Keratinocyte (primary cell): ENCODE results near the gene MCM10. TPM values are rescaled to one million over a fixed set of nuclear protein-coding genes. Genes with fewer than 3 reads are reported as not detected.

Experiments
- DNase-seq: peaks from one replicate; pipeline ENCODE4 v3.0.0-alpha.2; 2011; ENCODE audit warnings: low read depth, missing footprints, low spot score
- FAIRE-seq: peaks from 2 replicates; lab custom pipeline; 2011; peaks lifted over from hg19 to GRCh38; lab: Jason Lieb, UNC
- H2AFZ ChIP-seq: 2 replicates; pipeline ENCODE4 v1.6.0; 2012; ENCODE audit warnings: low read length, control low read depth, inconsistent platforms; ENCODE audit not compliant: control insufficient read depth
- H3K27ac ChIP-seq: 2 replicates; pipeline ENCODE4 v1.5.1; 2011; ENCODE audit warnings: low read length; ENCODE audit not compliant: control insufficient read depth, insufficient read depth
- H3K27me3 ChIP-seq: 3 replicates; pipeline ENCODE4 v1.6.0; 2011; ENCODE audit warnings: low read length; ENCODE audit not compliant: control insufficient read depth, insufficient read depth; ENCODE audit errors: extremely low read depth
- H3K36me3 ChIP-seq, 2 experiments: 2 replicates in 1 of 2; 3 replicates in 1 of 2; pipeline ENCODE4 v1.5.1; 2011; ENCODE audit warnings: low read length in 2 of 2, mild to moderate bottlenecking in 1 of 2; ENCODE audit not compliant: control insufficient read depth in 2 of 2, insufficient read depth in 2 of 2; ENCODE audit errors: extremely low read depth in 1 of 2
- H3K4me1 ChIP-seq: 3 replicates; pipeline ENCODE4 v1.5.1; 2011; ENCODE audit warnings: low read length; ENCODE audit not compliant: control insufficient read depth, insufficient read depth; ENCODE audit errors: extremely low read depth
- H3K4me2 ChIP-seq: 3 replicates; pipeline ENCODE4 v1.6.0; 2011; ENCODE audit warnings: low read depth, low read length; ENCODE audit not compliant: control insufficient read depth, insufficient read depth; ENCODE audit errors: extremely low read depth
- H3K4me3 ChIP-seq, 3 experiments: fragments of 200-600 bp in 1 of 3; sonication (generic) in 1 of 3; 2 replicates in 2 of 3; 3 replicates in 1 of 3; pipeline ENCODE4 v1.5.1; 2011 to 2016; ENCODE audit warnings: low read length in 3 of 3, mild to moderate bottlenecking in 3 of 3, control low read depth in 2 of 3, inconsistent platforms in 1 of 3, low read depth in 1 of 3, mixed read lengths in 1 of 3, mixed run types in 1 of 3, moderate library complexity in 1 of 3; ENCODE audit not compliant: control insufficient read depth in 2 of 3, insufficient read depth in 2 of 3; ENCODE audit errors: extremely low read depth in 1 of 3
- H3K79me2 ChIP-seq: 2 replicates; pipeline ENCODE4 v1.6.0; 2012; ENCODE audit warnings: low read length; ENCODE audit not compliant: control insufficient read depth, insufficient read depth
- H3K9ac ChIP-seq: 3 replicates; pipeline ENCODE4 v1.6.0; 2011; ENCODE audit warnings: low read length; ENCODE audit not compliant: control insufficient read depth, insufficient read depth; ENCODE audit errors: extremely low read depth
- H3K9me1 ChIP-seq: 3 replicates; pipeline ENCODE4 v1.6.0; 2011; ENCODE audit warnings: low read length; ENCODE audit not compliant: control insufficient read depth, insufficient read depth; ENCODE audit errors: extremely low read depth
- H3K9me3 ChIP-seq: 2 replicates; pipeline ENCODE4 v1.5.1; 2012; ENCODE audit warnings: low read depth, low read length; ENCODE audit not compliant: control insufficient read depth
- H4K20me1 ChIP-seq: 3 replicates; pipeline ENCODE4 v1.6.0; 2011; ENCODE audit warnings: low read length; ENCODE audit not compliant: control insufficient read depth, insufficient read depth; ENCODE audit errors: extremely low read depth
- EZH2 ChIP-seq: IDR thresholded peaks from one replicate; pipeline ENCODE4 v1.6.1; 2012; ENCODE audit warnings: inconsistent platforms, mild to moderate bottlenecking, low read length, moderate library complexity
- dilution Hi-C: fragments of 300-500 bp; cut with MboI; formaldehyde crosslinking; loops from one replicate; pipeline ENCODE4 v1.7.0; 2020; ENCODE audit warnings: low sequenced_read_pairs; ENCODE audit not compliant: extremely low pct_ligation_motif_present
- polyA plus RNA-seq, 5 experiments: library from polyadenylated mRNA; depleted of rRNA in 3 of 5; stranded (reverse) in 3 of 5; stranded (forward) in 1 of 5; unstranded in 1 of 5; fragments of >200 nt; gene quantifications; 1 replicate in 1 of 5; 2 replicates in 3 of 5; 3 replicates in 1 of 5; pipeline versions ENCODE4 v1.2.1 to v1.2.3, GENCODE V29; 2011 to 2012; ENCODE audit warnings: missing spikeins in 2 of 5, low read depth in 1 of 5, low replicate concordance in 1 of 5
- TF ChIP-seq, protein P1 (sequence below), 3 experiments: IDR thresholded peaks in 1 of 3; conservative IDR thresholded peaks in 1 of 3; optimal IDR thresholded peaks in 1 of 3; 2 replicates in 2 of 3; 3 replicates in 1 of 3; pipeline versions ENCODE3 to v1.5.1; 2011; ENCODE audit warnings: low read length in 3 of 3, mild to moderate bottlenecking in 3 of 3, moderate library complexity in 2 of 3, control low read depth in 1 of 3, inconsistent platforms in 1 of 3; ENCODE audit not compliant: insufficient read depth in 2 of 3; ENCODE audit errors: extremely low read depth in 1 of 3

MCM10 gene
- polyA plus RNA-seq, 1 donor (not counting 4 experiments of a cell fraction or from before 2014, with no cell fraction given): 6.2 TPM

DNA sequence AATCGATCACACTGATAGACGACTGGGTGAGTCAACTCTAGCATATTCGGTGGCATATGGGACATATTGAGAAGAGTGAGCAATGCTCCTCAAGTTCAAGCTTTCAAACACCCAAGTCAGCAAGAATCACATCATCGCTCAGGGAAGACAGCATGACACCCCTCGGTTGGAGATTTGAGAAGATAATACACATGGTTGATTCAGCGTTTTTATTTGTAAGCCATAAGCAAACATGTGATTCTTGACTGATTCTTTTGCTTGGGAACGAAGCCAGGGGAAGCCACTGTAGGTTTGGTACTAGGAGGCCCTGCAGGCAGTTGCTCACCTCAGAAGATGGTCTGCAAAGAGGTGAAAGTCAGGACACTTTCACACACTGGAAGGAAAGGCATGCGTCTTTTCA, 60.2 kb downstream of the MCM10 start:
- DNase-seq (no peak), FAIRE-seq (no peak)
- no peaks in the 10 kb centered on the region for H3K4me1 ChIP-seq
- H3K9ac ChIP-seq: no peak overlapping the region
- no peaks in the 10 kb centered on the region for H4K20me1 ChIP-seq
- no peaks in the 10 kb centered on the region for H3K79me2 ChIP-seq
- dilution Hi-C loops: no loop called here
- H3K9me1 ChIP-seq: no peaks in the 10 kb centered on the region
- H3K36me3 ChIP-seq: no peaks in the 10 kb centered on the region
- no peak overlapping the region for H3K27ac ChIP-seq
- no peak overlapping the region for H3K4me3 ChIP-seq
- no peaks in the 10 kb centered on the region for H3K27me3 ChIP-seq
- H3K4me2 ChIP-seq: no peak overlapping the region
- TF ChIP-seq EZH2: no peak
- TF ChIP-seq, protein P1, sequence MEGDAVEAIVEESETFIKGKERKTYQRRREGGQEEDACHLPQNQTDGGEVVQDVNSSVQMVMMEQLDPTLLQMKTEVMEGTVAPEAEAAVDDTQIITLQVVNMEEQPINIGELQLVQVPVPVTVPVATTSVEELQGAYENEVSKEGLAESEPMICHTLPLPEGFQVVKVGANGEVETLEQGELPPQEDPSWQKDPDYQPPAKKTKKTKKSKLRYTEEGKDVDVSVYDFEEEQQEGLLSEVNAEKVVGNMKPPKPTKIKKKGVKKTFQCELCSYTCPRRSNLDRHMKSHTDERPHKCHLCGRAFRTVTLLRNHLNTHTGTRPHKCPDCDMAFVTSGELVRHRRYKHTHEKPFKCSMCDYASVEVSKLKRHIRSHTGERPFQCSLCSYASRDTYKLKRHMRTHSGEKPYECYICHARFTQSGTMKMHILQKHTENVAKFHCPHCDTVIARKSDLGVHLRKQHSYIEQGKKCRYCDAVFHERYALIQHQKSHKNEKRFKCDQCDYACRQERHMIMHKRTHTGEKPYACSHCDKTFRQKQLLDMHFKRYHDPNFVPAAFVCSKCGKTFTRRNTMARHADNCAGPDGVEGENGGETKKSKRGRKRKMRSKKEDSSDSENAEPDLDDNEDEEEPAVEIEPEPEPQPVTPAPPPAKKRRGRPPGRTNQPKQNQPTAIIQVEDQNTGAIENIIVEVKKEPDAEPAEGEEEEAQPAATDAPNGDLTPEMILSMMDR (optimal IDR thresholded peaks at IDR 0.05 in 1 of 3, IDR thresholded peaks at IDR 0.05 in 1 of 3, conservative IDR thresholded peaks at IDR 0.05 in 1 of 3; ENCODE audit: extremely low read depth in 1 of 3, insufficient read depth in 2 of 3, low read length in 3 of 3): no peak
- H3K9me3 ChIP-seq: no peaks in the 10 kb centered on the region
- no peak overlapping the region for H2AFZ ChIP-seq

DNA sequence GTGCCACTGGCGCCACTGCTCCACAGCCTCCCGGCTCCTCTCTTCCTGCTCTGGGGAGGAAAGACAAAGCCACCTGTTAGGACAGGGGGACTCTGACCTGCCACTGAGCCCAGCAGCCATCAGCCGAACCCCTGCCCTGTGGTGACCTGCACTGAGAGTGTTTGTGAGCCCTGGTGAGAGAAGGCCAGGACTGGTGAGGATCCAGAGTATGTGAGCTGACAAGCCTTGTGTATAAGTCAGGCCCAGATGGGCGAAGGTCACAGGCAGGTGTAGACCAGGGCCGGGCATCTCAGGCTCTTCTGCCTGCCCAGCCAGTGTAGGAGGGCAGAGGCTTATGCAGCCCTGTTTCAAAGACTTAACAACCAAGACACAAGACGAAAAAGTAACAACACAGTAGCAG, 60.8 kb downstream of the MCM10 start:
- Histone ChIP-seq H3K9ac (no peak overlapping the region), H3K9me3 (no peaks in the 10 kb centered on the region), H3K4me2 (no peak overlapping the region), H3K27me3 (no peaks in the 10 kb centered on the region), H3K36me3 (no peaks in the 10 kb centered on the region), H3K4me1 (no peaks in the 10 kb centered on the region), H3K9me1 (no peaks in the 10 kb centered on the region), H4K20me1 (no peaks in the 10 kb centered on the region), H3K79me2 (no peaks in the 10 kb centered on the region), H3K27ac (no peak overlapping the region), H2AFZ (no peak overlapping the region), H3K4me3 (no peak overlapping the region)
- DNase-seq (no peak), FAIRE-seq (no peak)
- TF ChIP-seq EZH2: no peak
- TF ChIP-seq, protein P1 (optimal IDR thresholded peaks at IDR 0.05 in 1 of 3, IDR thresholded peaks at IDR 0.05 in 1 of 3, conservative IDR thresholded peaks at IDR 0.05 in 1 of 3; ENCODE audit: extremely low read depth in 1 of 3, insufficient read depth in 2 of 3, low read length in 3 of 3): no peak
- dilution Hi-C loops: no loop called here
